PFSK-1 (cell line): Measurements from ENCODE around the gene FBN1.

Experiments used
- POLR2AphosphoS5 ChIP-seq: IDR thresholded peaks from 2 replicates; pipeline ENCODE4 v1.6.1; 2012; ENCODE audit warnings: low read depth, mild to moderate bottlenecking, control low read depth, low read length, moderate library complexity
- REST ChIP-seq, 2 experiments: IDR thresholded peaks; 2 replicates each; pipeline versions ENCODE4 v1.6.1 to v1.8.0; 2011 to 2012; ENCODE audit warnings: low read depth in 2 of 2, low read length in 2 of 2, control low read depth in 1 of 2, inconsistent platforms in 1 of 2, mild to moderate bottlenecking in 1 of 2, moderate library complexity in 1 of 2; ENCODE audit not compliant: insufficient read depth in 1 of 2
- SIN3A ChIP-seq: IDR thresholded peaks from 2 replicates; pipeline ENCODE4 v1.6.1; 2012; ENCODE audit warnings: mild to moderate bottlenecking, low read length, moderate library complexity, borderline replicate concordance; ENCODE audit not compliant: insufficient read depth
- TAF1 ChIP-seq: IDR thresholded peaks from 2 replicates; pipeline ENCODE4 v1.6.1; 2012; ENCODE audit warnings: low read length, control low read depth, borderline replicate concordance; ENCODE audit not compliant: insufficient read depth

GRCh38 chr15:48451241-48451640 is 194.3 kb downstream of the FBN1 start:
- no peak for TF ChIP-seq POLR2AphosphoS5
- no peak for TF ChIP-seq REST (IDR thresholded peaks at IDR 0.05; ENCODE audit: insufficient read depth in 1 of 2, low read depth in 2 of 2, low read length in 2 of 2)
- no peak for TF ChIP-seq TAF1
- no peak for TF ChIP-seq SIN3A
